Measurements from ENCODE around the gene TCERG1L.

DNA sequence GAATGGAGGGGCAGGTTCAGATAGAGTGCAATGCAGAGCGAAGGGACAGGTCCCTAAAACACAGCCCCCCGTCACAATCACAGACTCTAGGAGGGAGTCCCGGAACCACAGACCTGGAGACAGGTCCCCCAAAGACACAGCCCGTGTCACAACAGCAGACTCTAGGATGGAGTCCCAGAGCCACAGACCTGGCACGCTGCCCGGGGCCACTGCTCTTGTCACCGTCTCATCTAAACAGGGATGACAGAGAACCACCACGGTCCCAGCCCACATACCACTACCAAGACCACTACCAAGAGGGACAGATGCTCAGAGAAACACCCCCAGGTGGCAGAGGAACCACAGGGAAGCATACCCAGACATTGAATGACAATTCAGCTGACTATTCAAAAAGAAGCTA is 183.9 kb downstream of the TCERG1L start:
- no peak for TF ChIP-seq CTCF (IDR thresholded peaks at IDR 0.05; ENCODE audit: poor library complexity)
- TF ChIP-seq EZH2 (IDR thresholded peaks at IDR 0.05; ENCODE audit: borderline replicate concordance) = no peak
